WTC11 (cell line): ENCODE measurements around the gene ENAH.

ENCODE experiments used
- ESRRA ChIP-seq: sonication (generic); formaldehyde crosslinking; IDR thresholded peaks from 2 replicates; pipeline ENCODE4 v1.8.1; 2022; ENCODE audit warnings: mild to moderate bottlenecking, missing genetic modification reagents, borderline replicate concordance
- FOXJ3 ChIP-seq: sonication (generic); formaldehyde crosslinking; IDR thresholded peaks from 2 replicates; pipeline ENCODE4 v1.9.0; 2021; ENCODE audit warnings: missing genetic modification reagents, mild to moderate bottlenecking, borderline replicate concordance
- SMAD4 ChIP-seq: sonication (generic); formaldehyde crosslinking; IDR thresholded peaks from 2 replicates; pipeline ENCODE4 v1.8.0; 2022; ENCODE audit warnings: mild to moderate bottlenecking, missing genetic modification reagents
- SP1 ChIP-seq: sonication (generic); formaldehyde crosslinking; conservative IDR thresholded peaks from 2 replicates; pipeline ENCODE4 v1.8.1; 2022; ENCODE audit warnings: missing genetic modification reagents
- TEAD4 ChIP-seq: sonication (generic); formaldehyde crosslinking; IDR thresholded peaks from 2 replicates; pipeline ENCODE4 v1.8.0; 2022; ENCODE audit warnings: mild to moderate bottlenecking, missing genetic modification reagents
- ZNF263 ChIP-seq: sonication (generic); formaldehyde crosslinking; IDR thresholded peaks from 2 replicates; pipeline ENCODE4 v1.8.1; 2022; ENCODE audit warnings: low read depth, mild to moderate bottlenecking, moderate library complexity, missing genetic modification reagents
- TF ChIP-seq, protein P1 (sequence below): fragments of 200-600 bp; IDR thresholded peaks from 2 replicates; pipeline ENCODE4 v1.8.0; 2022; ENCODE audit warnings: antibody characterized with exemption
- TF ChIP-seq, protein P2 (sequence below): fragments of 250-450 bp; sonication (Bioruptor Pico); IDR thresholded peaks from 2 replicates; pipeline ENCODE4 v1.9.0; 2021; ENCODE audit warnings: mild to moderate bottlenecking
- TF ChIP-seq, protein P3 (sequence below): sonication (generic); formaldehyde crosslinking; conservative IDR thresholded peaks from 2 replicates; pipeline ENCODE4 v1.8.1; 2022; ENCODE audit warnings: mild to moderate bottlenecking, missing genetic modification reagents
- TF ChIP-seq, protein P4 (sequence below): sonication (generic); formaldehyde crosslinking; IDR thresholded peaks from 2 replicates; pipeline ENCODE4 v1.8.0; 2022; ENCODE audit warnings: mild to moderate bottlenecking, missing genetic modification reagents
- TF ChIP-seq, protein P5 (sequence below): sonication (generic); formaldehyde crosslinking; IDR thresholded peaks from 2 replicates; pipeline ENCODE4 v1.8.1; 2023; ENCODE audit warnings: mild to moderate bottlenecking, missing genetic modification reagents, moderate library complexity
- TF ChIP-seq, protein P6 (sequence below): sonication (generic); formaldehyde crosslinking; IDR thresholded peaks from 2 replicates; pipeline ENCODE4 v1.8.0; 2022; ENCODE audit warnings: mild to moderate bottlenecking, missing genetic modification reagents

DNA sequence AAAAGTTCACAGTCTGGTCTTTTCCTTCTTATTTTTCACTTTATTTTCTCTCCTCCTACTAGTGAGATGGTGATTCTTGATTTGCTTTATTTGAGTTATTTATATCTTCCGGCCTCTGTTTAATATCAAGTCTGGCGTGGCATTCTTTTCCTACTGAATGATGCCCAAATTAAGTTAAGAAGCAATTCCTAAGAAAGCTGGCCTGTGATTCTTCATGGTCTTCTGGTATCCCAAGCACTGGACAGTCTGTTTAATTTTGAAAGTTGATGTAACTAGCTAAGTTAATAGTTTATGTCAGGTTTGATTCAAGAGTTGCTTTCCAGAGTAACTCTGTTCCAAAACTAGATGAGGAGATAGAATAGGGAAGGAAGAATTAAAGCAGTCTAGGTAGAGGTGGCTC lies 9.2 kb upstream of the ENAH start:
- TF ChIP-seq, protein P1, sequence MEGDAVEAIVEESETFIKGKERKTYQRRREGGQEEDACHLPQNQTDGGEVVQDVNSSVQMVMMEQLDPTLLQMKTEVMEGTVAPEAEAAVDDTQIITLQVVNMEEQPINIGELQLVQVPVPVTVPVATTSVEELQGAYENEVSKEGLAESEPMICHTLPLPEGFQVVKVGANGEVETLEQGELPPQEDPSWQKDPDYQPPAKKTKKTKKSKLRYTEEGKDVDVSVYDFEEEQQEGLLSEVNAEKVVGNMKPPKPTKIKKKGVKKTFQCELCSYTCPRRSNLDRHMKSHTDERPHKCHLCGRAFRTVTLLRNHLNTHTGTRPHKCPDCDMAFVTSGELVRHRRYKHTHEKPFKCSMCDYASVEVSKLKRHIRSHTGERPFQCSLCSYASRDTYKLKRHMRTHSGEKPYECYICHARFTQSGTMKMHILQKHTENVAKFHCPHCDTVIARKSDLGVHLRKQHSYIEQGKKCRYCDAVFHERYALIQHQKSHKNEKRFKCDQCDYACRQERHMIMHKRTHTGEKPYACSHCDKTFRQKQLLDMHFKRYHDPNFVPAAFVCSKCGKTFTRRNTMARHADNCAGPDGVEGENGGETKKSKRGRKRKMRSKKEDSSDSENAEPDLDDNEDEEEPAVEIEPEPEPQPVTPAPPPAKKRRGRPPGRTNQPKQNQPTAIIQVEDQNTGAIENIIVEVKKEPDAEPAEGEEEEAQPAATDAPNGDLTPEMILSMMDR = no peak
- TF ChIP-seq TEAD4 (CRISPR knock-in tag) = no peak
- TF ChIP-seq, protein P2, sequence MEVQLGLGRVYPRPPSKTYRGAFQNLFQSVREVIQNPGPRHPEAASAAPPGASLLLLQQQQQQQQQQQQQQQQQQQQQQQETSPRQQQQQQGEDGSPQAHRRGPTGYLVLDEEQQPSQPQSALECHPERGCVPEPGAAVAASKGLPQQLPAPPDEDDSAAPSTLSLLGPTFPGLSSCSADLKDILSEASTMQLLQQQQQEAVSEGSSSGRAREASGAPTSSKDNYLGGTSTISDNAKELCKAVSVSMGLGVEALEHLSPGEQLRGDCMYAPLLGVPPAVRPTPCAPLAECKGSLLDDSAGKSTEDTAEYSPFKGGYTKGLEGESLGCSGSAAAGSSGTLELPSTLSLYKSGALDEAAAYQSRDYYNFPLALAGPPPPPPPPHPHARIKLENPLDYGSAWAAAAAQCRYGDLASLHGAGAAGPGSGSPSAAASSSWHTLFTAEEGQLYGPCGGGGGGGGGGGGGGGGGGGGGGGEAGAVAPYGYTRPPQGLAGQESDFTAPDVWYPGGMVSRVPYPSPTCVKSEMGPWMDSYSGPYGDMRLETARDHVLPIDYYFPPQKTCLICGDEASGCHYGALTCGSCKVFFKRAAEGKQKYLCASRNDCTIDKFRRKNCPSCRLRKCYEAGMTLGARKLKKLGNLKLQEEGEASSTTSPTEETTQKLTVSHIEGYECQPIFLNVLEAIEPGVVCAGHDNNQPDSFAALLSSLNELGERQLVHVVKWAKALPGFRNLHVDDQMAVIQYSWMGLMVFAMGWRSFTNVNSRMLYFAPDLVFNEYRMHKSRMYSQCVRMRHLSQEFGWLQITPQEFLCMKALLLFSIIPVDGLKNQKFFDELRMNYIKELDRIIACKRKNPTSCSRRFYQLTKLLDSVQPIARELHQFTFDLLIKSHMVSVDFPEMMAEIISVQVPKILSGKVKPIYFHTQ (CRISPR knock-in tag) = no peak
- no peak for TF ChIP-seq FOXJ3 (CRISPR knock-in tag)
- TF ChIP-seq, protein P3, sequence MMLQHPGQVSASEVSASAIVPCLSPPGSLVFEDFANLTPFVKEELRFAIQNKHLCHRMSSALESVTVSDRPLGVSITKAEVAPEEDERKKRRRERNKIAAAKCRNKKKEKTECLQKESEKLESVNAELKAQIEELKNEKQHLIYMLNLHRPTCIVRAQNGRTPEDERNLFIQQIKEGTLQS (CRISPR knock-in tag) = no peak
- no peak for TF ChIP-seq SMAD4 (CRISPR knock-in tag)
- TF ChIP-seq, protein P4, sequence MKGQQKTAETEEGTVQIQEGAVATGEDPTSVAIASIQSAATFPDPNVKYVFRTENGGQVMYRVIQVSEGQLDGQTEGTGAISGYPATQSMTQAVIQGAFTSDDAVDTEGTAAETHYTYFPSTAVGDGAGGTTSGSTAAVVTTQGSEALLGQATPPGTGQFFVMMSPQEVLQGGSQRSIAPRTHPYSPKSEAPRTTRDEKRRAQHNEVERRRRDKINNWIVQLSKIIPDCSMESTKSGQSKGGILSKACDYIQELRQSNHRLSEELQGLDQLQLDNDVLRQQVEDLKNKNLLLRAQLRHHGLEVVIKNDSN (CRISPR knock-in tag) = no peak
- TF ChIP-seq SP1 (CRISPR knock-in tag) = no peak
- TF ChIP-seq, protein P5, sequence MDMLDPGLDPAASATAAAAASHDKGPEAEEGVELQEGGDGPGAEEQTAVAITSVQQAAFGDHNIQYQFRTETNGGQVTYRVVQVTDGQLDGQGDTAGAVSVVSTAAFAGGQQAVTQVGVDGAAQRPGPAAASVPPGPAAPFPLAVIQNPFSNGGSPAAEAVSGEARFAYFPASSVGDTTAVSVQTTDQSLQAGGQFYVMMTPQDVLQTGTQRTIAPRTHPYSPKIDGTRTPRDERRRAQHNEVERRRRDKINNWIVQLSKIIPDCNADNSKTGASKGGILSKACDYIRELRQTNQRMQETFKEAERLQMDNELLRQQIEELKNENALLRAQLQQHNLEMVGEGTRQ = no peak
- no peak for TF ChIP-seq ESRRA
- TF ChIP-seq, protein P6, sequence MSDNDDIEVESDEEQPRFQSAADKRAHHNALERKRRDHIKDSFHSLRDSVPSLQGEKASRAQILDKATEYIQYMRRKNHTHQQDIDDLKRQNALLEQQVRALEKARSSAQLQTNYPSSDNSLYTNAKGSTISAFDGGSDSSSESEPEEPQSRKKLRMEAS = no peak
- TF ChIP-seq ZNF263 (CRISPR knock-in tag) = no peak
